ENCODE measurements around the gene NPR1. TPM values are rescaled to one million over a fixed set of nuclear protein-coding genes. Genes with fewer than 3 reads are reported as not detected.
"Not testable (repeated sequence)": the region's sequence is repeated elsewhere in the genome, so short reads cannot be mapped to it uniquely, and the experiment has no call there.

The NPR1 gene
- total and polyA plus RNA-seq, 2 donors (not counting 3 experiments of a cell fraction or from before 2014, with no cell fraction given) = 9.8 to 13.3 TPM

GRCh38 chr1:153705484-153705883 lies 27.0 kb downstream of the NPR1 start:
- dilution Hi-C loops (cut with MboI; ENCODE audit: extremely low pct_ligation_motif_present, low sequenced_read_pairs) = no loop called here
- Histone ChIP-seq H2AFZ (ENCODE audit: low read depth, low read length) (no peak overlapping the region), H3K4me1 (ENCODE audit: control insufficient read depth, extremely low read depth, insufficient read depth, low read length) (no peaks in the 10 kb centered on the region), H3K4me2 (ENCODE audit: insufficient read depth, low read length) (no peak overlapping the region), H3K27me3 (ENCODE audit: control insufficient read depth in 2 of 2, insufficient read depth in 2 of 2, low read length in 2 of 2) (no peaks in the 10 kb centered on the region), H3K9me1 (replicated peaks; ENCODE audit: control insufficient read depth, extremely low read depth, insufficient read depth, low read length) (no peaks in the 10 kb centered on the region), H4K20me1 (replicated peaks; ENCODE audit: control insufficient read depth, extremely low read depth, insufficient read depth, low read length) (no peaks in the 10 kb centered on the region), H3K4me3 (replicated peaks in 1 of 3; ENCODE audit: insufficient read depth in 1 of 3, low read depth in 1 of 3, low read length in 3 of 3) (no peak overlapping the region), H3K27ac (ENCODE audit: insufficient read depth, low read depth, low read length) (no peak overlapping the region), H3K9ac (replicated peaks; ENCODE audit: extremely low read depth, insufficient read depth, low read length) (no peak overlapping the region), H3K9me3 (replicated peaks; ENCODE audit: control insufficient read depth, insufficient read depth, low read length) (no peaks in the 10 kb centered on the region), H3K79me2 (ENCODE audit: control insufficient read depth, insufficient read depth, low read length) (no peaks in the 10 kb centered on the region), H3K36me3 (ENCODE audit: control insufficient read depth in 2 of 2, extremely low read depth in 1 of 2, insufficient read depth in 2 of 2, low read length in 2 of 2) (no peaks in the 10 kb centered on the region)
- POLR2A ChIA-PET = no interaction called here
- CTCF ChIA-PET = no interaction called here
- TF ChIP-seq POLR2A (IDR thresholded peaks at IDR 0.05; ENCODE audit: low read depth, low read length) (no peak), FOS (IDR thresholded peaks at IDR 0.05; ENCODE audit: borderline replicate concordance, insufficient read depth, low read length) (no peak)
- intact Hi-C loops (cut with micrococcal nuclease) = no loop called here
- no TSS peak for BruUV-seq (replicated peaks)
- DNase-seq (ENCODE audit: low read depth, low spot score) (no peak), FAIRE-seq (no peak)

GRCh38 chr1:153711026-153711425 lies 32.5 kb downstream of the NPR1 start:
- H3K36me3 ChIP-seq (ENCODE audit: control insufficient read depth in 2 of 2, extremely low read depth in 1 of 2, insufficient read depth in 2 of 2, low read length in 2 of 2) = no peaks in the 10 kb centered on the region
- no peaks in the 10 kb centered on the region for H3K4me1 ChIP-seq (ENCODE audit: control insufficient read depth, extremely low read depth, insufficient read depth, low read length)
- FAIRE-seq = no peak
- no peaks in the 10 kb centered on the region for H4K20me1 ChIP-seq (replicated peaks; ENCODE audit: control insufficient read depth, extremely low read depth, insufficient read depth, low read length)
- TF ChIP-seq JUN (IDR thresholded peaks at IDR 0.05; ENCODE audit: borderline replicate concordance, insufficient read depth, insufficient read length, low read depth) = no peak
- no peak for TF ChIP-seq FOS (IDR thresholded peaks at IDR 0.05; ENCODE audit: borderline replicate concordance, insufficient read depth, low read length)
- no peak for TF ChIP-seq GATA2 (IDR thresholded peaks at IDR 0.05; ENCODE audit: insufficient read depth, insufficient read length, low read depth, low read length)
- TF ChIP-seq CTCF (IDR thresholded peaks at IDR 0.05; ENCODE audit: extremely low read depth in 1 of 2, insufficient read depth in 1 of 2, low read depth in 1 of 2, low read length in 2 of 2) = no peak
- no peak for TF ChIP-seq MAX (IDR thresholded peaks at IDR 0.05; ENCODE audit: insufficient read depth, insufficient read length)
- no peak for TF ChIP-seq POLR2AphosphoS5 (IDR thresholded peaks at IDR 0.05; ENCODE audit: insufficient read depth, low read depth, low read length)
- TF ChIP-seq EZH2 (IDR thresholded peaks at IDR 0.05; ENCODE audit: borderline replicate concordance, low read depth, low read length, severe bottlenecking) = no peak
- TF ChIP-seq POLR2A (IDR thresholded peaks at IDR 0.05; ENCODE audit: low read depth, low read length) = no peak
- TF ChIP-seq MYC (IDR thresholded peaks at IDR 0.05; ENCODE audit: low read depth, low read length) = no peak
- no peaks in the 10 kb centered on the region for H3K79me2 ChIP-seq (ENCODE audit: control insufficient read depth, insufficient read depth, low read length)
- DNase-seq (ENCODE audit: low read depth, low spot score) = no peak
- H3K4me2 ChIP-seq (ENCODE audit: insufficient read depth, low read length) = no peak overlapping the region
- H2AFZ ChIP-seq (ENCODE audit: low read depth, low read length) = no peak overlapping the region
- H3K9me1 ChIP-seq (replicated peaks; ENCODE audit: control insufficient read depth, extremely low read depth, insufficient read depth, low read length) = no peaks in the 10 kb centered on the region
- no peaks in the 10 kb centered on the region for H3K9me3 ChIP-seq (replicated peaks; ENCODE audit: control insufficient read depth, insufficient read depth, low read length)
- no peak overlapping the region for H3K9ac ChIP-seq (replicated peaks; ENCODE audit: extremely low read depth, insufficient read depth, low read length)
- intact Hi-C loops (cut with micrococcal nuclease) = no loop called here
- no TSS peak for BruUV-seq (replicated peaks)
- no peak overlapping the region for H3K4me3 ChIP-seq (replicated peaks in 1 of 3; ENCODE audit: insufficient read depth in 1 of 3, low read depth in 1 of 3, low read length in 3 of 3)
- dilution Hi-C loops (cut with MboI; ENCODE audit: extremely low pct_ligation_motif_present, low sequenced_read_pairs) = no loop called here
- POLR2A ChIA-PET = no interaction called here
- CTCF ChIA-PET = no interaction called here
- H3K27me3 ChIP-seq (ENCODE audit: control insufficient read depth in 2 of 2, insufficient read depth in 2 of 2, low read length in 2 of 2) = peaks cover 0 to 2% of the 10 kb centered on the region in 2 experiments
- no peak overlapping the region for H3K27ac ChIP-seq (ENCODE audit: insufficient read depth, low read depth, low read length)

- DNase-seq (ENCODE audit: low read depth, low spot score); H2AFZ ChIP-seq (ENCODE audit: low read depth, low read length); H3K9ac ChIP-seq (replicated peaks; ENCODE audit: extremely low read depth, insufficient read depth, low read length); H3K36me3 ChIP-seq (ENCODE audit: control insufficient read depth in 2 of 2, extremely low read depth in 1 of 2, insufficient read depth in 2 of 2, low read length in 2 of 2); H3K4me1 ChIP-seq (ENCODE audit: control insufficient read depth, extremely low read depth, insufficient read depth, low read length); H3K9me3 ChIP-seq (replicated peaks; ENCODE audit: control insufficient read depth, insufficient read depth, low read length); POLR2A ChIA-PET; H3K27ac ChIP-seq (ENCODE audit: insufficient read depth, low read depth, low read length); H3K79me2 ChIP-seq (ENCODE audit: control insufficient read depth, insufficient read depth, low read length); intact Hi-C loops (cut with micrococcal nuclease); H3K9me1 ChIP-seq (replicated peaks; ENCODE audit: control insufficient read depth, extremely low read depth, insufficient read depth, low read length); H3K4me2 ChIP-seq (ENCODE audit: insufficient read depth, low read length); H4K20me1 ChIP-seq (replicated peaks; ENCODE audit: control insufficient read depth, extremely low read depth, insufficient read depth, low read length); dilution Hi-C loops (cut with MboI; ENCODE audit: extremely low pct_ligation_motif_present, low sequenced_read_pairs); H3K27me3 ChIP-seq (ENCODE audit: control insufficient read depth in 2 of 2, insufficient read depth in 2 of 2, low read length in 2 of 2); H3K4me3 ChIP-seq (replicated peaks in 1 of 3; ENCODE audit: insufficient read depth in 1 of 3, low read depth in 1 of 3, low read length in 3 of 3); BruUV-seq (replicated peaks): not testable (repeated sequence)
- peak; percentile 4 for FAIRE-seq
- CTCF ChIA-PET = interaction anchor here (1.2 to 1.6 kb wide), 2 partner anchors 12 to 24 kb away, joined by 3 to 7 read pairs; partner anchors contain the start of gene INTS3
These were observed 37.7 kb downstream of the NPR1 start for GRCh38 chr1:153716211-153716610.
